Kidney epithelial cell (primary cell): ENCODE results near the gene GSTA1. TPM values are rescaled to one million over a fixed set of nuclear protein-coding genes. Genes with fewer than 3 reads are reported as not detected.

ENCODE experiments used
- DNase-seq: peaks from one replicate; pipeline ENCODE4 v3.0.0-alpha.2; 2010; ENCODE audit warnings: low read depth
- H3K27me3 ChIP-seq: 2 replicates; pipeline ENCODE4 v1.6.0; 2011; ENCODE audit warnings: low read length; ENCODE audit not compliant: control insufficient read depth, insufficient read depth
- H3K36me3 ChIP-seq: 2 replicates; pipeline ENCODE4 v1.5.1; 2011; ENCODE audit warnings: low read length; ENCODE audit not compliant: control insufficient read depth, insufficient read depth
- H3K4me3 ChIP-seq: 2 replicates; pipeline ENCODE4 v1.5.1; 2011; ENCODE audit warnings: low read depth, mild to moderate bottlenecking, control low read depth, low read length
- total RNA-seq: library from RNA; depleted of rRNA; stranded (reverse); fragments of >200 nt; gene quantifications from 2 replicates; pipeline ENCODE4 v1.2.3, GENCODE V29; 2015
- TF ChIP-seq, protein P1 (sequence below): IDR thresholded peaks from 2 replicates; pipeline ENCODE4 v1.5.1; 2011; ENCODE audit warnings: mild to moderate bottlenecking, moderate library complexity, low read length, control low read depth, inconsistent platforms; ENCODE audit not compliant: insufficient read depth, poor library complexity, severe bottlenecking

The GSTA1 gene
- total RNA-seq, 1 donor from 2014 or later = not detected

- DNase-seq = no peak
- no peak overlapping the region for H3K4me3 ChIP-seq
- no peaks in the 10 kb centered on the region for H3K36me3 ChIP-seq
- TF ChIP-seq, protein P1, sequence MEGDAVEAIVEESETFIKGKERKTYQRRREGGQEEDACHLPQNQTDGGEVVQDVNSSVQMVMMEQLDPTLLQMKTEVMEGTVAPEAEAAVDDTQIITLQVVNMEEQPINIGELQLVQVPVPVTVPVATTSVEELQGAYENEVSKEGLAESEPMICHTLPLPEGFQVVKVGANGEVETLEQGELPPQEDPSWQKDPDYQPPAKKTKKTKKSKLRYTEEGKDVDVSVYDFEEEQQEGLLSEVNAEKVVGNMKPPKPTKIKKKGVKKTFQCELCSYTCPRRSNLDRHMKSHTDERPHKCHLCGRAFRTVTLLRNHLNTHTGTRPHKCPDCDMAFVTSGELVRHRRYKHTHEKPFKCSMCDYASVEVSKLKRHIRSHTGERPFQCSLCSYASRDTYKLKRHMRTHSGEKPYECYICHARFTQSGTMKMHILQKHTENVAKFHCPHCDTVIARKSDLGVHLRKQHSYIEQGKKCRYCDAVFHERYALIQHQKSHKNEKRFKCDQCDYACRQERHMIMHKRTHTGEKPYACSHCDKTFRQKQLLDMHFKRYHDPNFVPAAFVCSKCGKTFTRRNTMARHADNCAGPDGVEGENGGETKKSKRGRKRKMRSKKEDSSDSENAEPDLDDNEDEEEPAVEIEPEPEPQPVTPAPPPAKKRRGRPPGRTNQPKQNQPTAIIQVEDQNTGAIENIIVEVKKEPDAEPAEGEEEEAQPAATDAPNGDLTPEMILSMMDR = no peak
- no peaks in the 10 kb centered on the region for H3K27me3 ChIP-seq
Measured at GRCh38 chr6:52746213-52746612, 57.4 kb downstream of the GSTA1 start.

GRCh38 chr6:52745764-52746201, 57.8 kb downstream of the GSTA1 start:
- H3K4me3 ChIP-seq = no peak overlapping the region
- H3K36me3 ChIP-seq = no peaks in the 10 kb centered on the region
- TF ChIP-seq, protein P1 = no peak
- no peaks in the 10 kb centered on the region for H3K27me3 ChIP-seq
- DNase-seq = no peak

DNA sequence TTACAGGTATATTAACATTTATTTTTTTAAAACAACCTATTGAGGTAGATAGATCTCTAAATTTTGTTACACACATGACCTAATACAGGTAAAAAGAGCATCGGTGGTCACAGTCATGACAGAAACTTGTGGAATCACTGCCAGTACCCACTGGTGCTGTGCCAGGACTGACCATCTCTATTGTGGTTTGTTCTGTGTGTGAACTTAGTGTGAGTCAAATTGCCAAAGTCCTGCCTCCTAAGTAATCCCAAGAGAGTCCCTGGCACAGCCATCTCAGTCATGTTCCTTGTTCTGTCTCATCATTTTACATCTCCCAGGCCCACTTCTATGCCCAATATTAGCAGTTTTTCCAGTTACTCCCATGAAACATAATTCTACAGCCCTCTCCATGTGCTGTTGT, 61.7 kb downstream of the GSTA1 start:
- Histone ChIP-seq H3K4me3 (no peak overlapping the region), H3K27me3 (no peaks in the 10 kb centered on the region), H3K36me3 (no peaks in the 10 kb centered on the region)
- no peak for DNase-seq
- TF ChIP-seq, protein P1 = no peak

Other genes starting within 250 kb of the GSTA1 start
- 13.1 and 15.6 TPM in 2 replicates for gene TRAM2, start 226.8 kb downstream of the GSTA1 start, total RNA-seq
- 24.7 and 35.3 TPM in 2 replicates for gene TMEM14A, start 132.7 kb downstream of the GSTA1 start, total RNA-seq
- not detected in 2 replicates for gene GSTA2, start 40.3 kb downstream of the GSTA1 start, total RNA-seq
- not detected in 2 replicates for gene GSTA5, start 37.0 kb upstream of the GSTA1 start, total RNA-seq
- not detected in 2 replicates for gene GSTA3, start 105.9 kb upstream of the GSTA1 start, total RNA-seq
- 13.1 and 14.3 TPM in 2 replicates for gene GSTA4, start 191.5 kb upstream of the GSTA1 start, total RNA-seq